WTC11 (cell line): ENCODE results near the gene GARNL3. TPM values are rescaled to one million over a fixed set of nuclear protein-coding genes. Genes with fewer than 3 reads are reported as not detected.

Experiments used
- ATAC-seq: fragments of 200-7000 bp; cut with Tn5 transposase; 2 replicates; pipeline ENCODE4 v1.10.0; 2021; ENCODE audit warnings: mild to moderate bottlenecking, moderate library complexity
- CTCF ChIA-PET: fragments of 300-600 bp; sonication (Branson Sonifier 250); formaldehyde crosslinking; loops from one replicate; lab custom pipeline; 2021; ENCODE audit warnings: antibody characterized with exemption; lab: Charles Lee
- POLR2A ChIA-PET: fragments of 350-600 bp; sonication (Branson Sonifier 250); formaldehyde crosslinking; loops from one replicate; lab custom pipeline; 2021; ENCODE audit warnings: antibody characterized with exemption; lab: Charles Lee
- DNase-seq: peaks from one replicate; pipeline ENCODE4 v3.0.0; 2021; ENCODE audit warnings: low spot score
- H3K27ac Mint-ChIP-seq: 2 replicates; pipeline ENCODE4 v1.8.0; 2021; ENCODE audit warnings: mixed read lengths
- H3K27me3 Mint-ChIP-seq: 2 replicates; pipeline ENCODE4 v1.8.0; 2021; ENCODE audit warnings: low read depth, mild to moderate bottlenecking, moderate library complexity, mixed read lengths
- H3K36me3 Mint-ChIP-seq: 2 replicates; pipeline ENCODE4 v1.8.0; 2021; ENCODE audit warnings: mixed read lengths
- H3K4me1 Mint-ChIP-seq: 2 replicates; pipeline ENCODE4 v1.8.0; 2022; ENCODE audit warnings: mixed read lengths
- H3K4me3 Mint-ChIP-seq: 2 replicates; pipeline ENCODE4 v1.8.0; 2021; ENCODE audit warnings: mild to moderate bottlenecking, moderate library complexity, mixed read lengths
- H3K9me3 Mint-ChIP-seq: 2 replicates; pipeline ENCODE4 v1.8.0; 2021; ENCODE audit warnings: mixed read lengths
- ATF1 ChIP-seq: sonication (generic); formaldehyde crosslinking; IDR thresholded peaks from 2 replicates; pipeline ENCODE4 v1.8.1; 2023; ENCODE audit warnings: mild to moderate bottlenecking, moderate library complexity, missing genetic modification reagents
- CREM ChIP-seq: sonication (generic); formaldehyde crosslinking; IDR thresholded peaks from 2 replicates; pipeline ENCODE4 v1.8.1; 2022; ENCODE audit warnings: mild to moderate bottlenecking, missing genetic modification reagents, moderate library complexity
- SMAD3 ChIP-seq: sonication (generic); formaldehyde crosslinking; IDR thresholded peaks from 2 replicates; pipeline ENCODE4 v1.8.0; 2022; ENCODE audit warnings: missing genetic modification reagents, mild to moderate bottlenecking, borderline replicate concordance
- ZNF219 ChIP-seq: sonication (generic); formaldehyde crosslinking; IDR thresholded peaks from 2 replicates; pipeline ENCODE4 v1.8.0; 2023; ENCODE audit warnings: missing genetic modification reagents, mild to moderate bottlenecking, borderline replicate concordance
- total RNA-seq: library from RNA; stranded (reverse); gene quantifications from 3 replicates; pipeline ENCODE4 v1.2.3, GENCODE V29; 2021
- TF ChIP-seq, protein P1 (sequence below): fragments of 200-600 bp; IDR thresholded peaks from 2 replicates; pipeline ENCODE4 v1.8.0; 2022; ENCODE audit warnings: antibody characterized with exemption
- TF ChIP-seq, protein P2 (sequence below): sonication (generic); formaldehyde crosslinking; IDR thresholded peaks from 2 replicates; pipeline ENCODE4 v1.8.1; 2022; ENCODE audit warnings: missing genetic modification reagents, borderline replicate concordance
- TF ChIP-seq, protein P3 (sequence below): fragments of 250-450 bp; sonication (Bioruptor Pico); IDR thresholded peaks from 2 replicates; pipeline ENCODE4 v1.8.0; 2021; ENCODE audit warnings: mild to moderate bottlenecking
- TF ChIP-seq, protein P4 (sequence below): sonication (generic); formaldehyde crosslinking; IDR thresholded peaks from 2 replicates; pipeline ENCODE4 v1.8.1; 2023; ENCODE audit warnings: mild to moderate bottlenecking, missing genetic modification reagents, borderline replicate concordance
- TF ChIP-seq, protein P5 (sequence below): fragments of 250-450 bp; sonication (Bioruptor Pico); IDR thresholded peaks from 2 replicates; pipeline ENCODE4 v1.9.0; 2021; ENCODE audit warnings: mild to moderate bottlenecking

Gene GARNL3
- total RNA-seq, 1 experiment from 2014 or later: 17.8 TPM

DNA sequence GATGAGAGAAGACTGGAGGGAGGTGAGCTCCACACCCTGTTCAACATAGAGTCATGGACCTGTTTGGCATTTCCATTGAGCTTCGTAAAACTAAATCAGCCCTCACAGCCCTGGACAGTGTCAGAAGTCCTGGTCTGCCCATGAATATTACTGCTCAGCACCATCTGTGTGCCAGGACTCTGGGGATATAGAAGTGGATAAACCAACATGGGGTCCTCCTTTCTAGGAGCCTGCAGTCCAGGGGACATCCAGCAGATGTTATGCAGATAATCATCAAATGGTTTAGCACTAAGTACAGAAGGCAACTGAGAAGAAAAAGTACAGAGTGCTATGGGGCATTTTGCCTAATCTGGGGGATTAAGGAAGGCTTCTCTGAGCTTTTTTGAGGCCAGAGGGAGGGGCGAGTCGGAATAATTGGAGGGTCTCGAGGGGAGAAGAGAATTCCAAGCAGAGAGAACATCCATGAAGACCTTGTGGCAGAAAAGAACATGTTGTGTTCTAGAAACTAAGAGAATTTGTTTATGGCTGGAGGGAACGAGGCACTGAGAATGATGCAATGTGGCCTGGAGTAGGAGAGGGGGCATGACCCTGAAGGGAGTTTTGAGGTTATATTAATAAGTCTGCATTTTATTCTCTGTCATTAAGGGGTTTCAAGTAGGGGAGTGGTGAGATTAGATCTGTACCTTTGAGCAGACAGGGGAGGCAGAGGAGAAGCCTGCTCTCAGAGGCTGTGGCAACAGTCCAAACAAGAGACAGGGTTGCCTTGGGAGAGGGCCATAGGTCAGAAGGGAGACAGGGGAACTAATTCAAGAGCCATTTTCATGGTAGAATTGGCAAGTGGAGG, 68.9 kb downstream of the GARNL3 start (continued):
- TF ChIP-seq ATF1 (CRISPR knock-in tag): no peak
- TF ChIP-seq CREM: no peak
- TF ChIP-seq, protein P1, sequence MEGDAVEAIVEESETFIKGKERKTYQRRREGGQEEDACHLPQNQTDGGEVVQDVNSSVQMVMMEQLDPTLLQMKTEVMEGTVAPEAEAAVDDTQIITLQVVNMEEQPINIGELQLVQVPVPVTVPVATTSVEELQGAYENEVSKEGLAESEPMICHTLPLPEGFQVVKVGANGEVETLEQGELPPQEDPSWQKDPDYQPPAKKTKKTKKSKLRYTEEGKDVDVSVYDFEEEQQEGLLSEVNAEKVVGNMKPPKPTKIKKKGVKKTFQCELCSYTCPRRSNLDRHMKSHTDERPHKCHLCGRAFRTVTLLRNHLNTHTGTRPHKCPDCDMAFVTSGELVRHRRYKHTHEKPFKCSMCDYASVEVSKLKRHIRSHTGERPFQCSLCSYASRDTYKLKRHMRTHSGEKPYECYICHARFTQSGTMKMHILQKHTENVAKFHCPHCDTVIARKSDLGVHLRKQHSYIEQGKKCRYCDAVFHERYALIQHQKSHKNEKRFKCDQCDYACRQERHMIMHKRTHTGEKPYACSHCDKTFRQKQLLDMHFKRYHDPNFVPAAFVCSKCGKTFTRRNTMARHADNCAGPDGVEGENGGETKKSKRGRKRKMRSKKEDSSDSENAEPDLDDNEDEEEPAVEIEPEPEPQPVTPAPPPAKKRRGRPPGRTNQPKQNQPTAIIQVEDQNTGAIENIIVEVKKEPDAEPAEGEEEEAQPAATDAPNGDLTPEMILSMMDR: no peak
- TF ChIP-seq, protein P2, sequence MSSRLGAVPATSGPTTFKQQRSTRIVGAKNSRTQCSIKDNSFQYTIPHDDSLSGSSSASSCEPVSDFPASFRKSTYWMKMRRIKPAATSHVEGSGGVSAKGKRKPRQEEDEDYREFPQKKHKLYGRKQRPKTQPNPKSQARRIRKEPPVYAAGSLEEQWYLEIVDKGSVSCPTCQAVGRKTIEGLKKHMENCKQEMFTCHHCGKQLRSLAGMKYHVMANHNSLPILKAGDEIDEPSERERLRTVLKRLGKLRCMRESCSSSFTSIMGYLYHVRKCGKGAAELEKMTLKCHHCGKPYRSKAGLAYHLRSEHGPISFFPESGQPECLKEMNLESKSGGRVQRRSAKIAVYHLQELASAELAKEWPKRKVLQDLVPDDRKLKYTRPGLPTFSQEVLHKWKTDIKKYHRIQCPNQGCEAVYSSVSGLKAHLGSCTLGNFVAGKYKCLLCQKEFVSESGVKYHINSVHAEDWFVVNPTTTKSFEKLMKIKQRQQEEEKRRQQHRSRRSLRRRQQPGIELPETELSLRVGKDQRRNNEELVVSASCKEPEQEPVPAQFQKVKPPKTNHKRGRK: no peak
- TF ChIP-seq, protein P3, sequence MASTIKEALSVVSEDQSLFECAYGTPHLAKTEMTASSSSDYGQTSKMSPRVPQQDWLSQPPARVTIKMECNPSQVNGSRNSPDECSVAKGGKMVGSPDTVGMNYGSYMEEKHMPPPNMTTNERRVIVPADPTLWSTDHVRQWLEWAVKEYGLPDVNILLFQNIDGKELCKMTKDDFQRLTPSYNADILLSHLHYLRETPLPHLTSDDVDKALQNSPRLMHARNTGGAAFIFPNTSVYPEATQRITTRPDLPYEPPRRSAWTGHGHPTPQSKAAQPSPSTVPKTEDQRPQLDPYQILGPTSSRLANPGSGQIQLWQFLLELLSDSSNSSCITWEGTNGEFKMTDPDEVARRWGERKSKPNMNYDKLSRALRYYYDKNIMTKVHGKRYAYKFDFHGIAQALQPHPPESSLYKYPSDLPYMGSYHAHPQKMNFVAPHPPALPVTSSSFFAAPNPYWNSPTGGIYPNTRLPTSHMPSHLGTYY (CRISPR knock-in tag): no peak
- no peak for TF ChIP-seq SMAD3 (CRISPR knock-in tag)

DNA sequence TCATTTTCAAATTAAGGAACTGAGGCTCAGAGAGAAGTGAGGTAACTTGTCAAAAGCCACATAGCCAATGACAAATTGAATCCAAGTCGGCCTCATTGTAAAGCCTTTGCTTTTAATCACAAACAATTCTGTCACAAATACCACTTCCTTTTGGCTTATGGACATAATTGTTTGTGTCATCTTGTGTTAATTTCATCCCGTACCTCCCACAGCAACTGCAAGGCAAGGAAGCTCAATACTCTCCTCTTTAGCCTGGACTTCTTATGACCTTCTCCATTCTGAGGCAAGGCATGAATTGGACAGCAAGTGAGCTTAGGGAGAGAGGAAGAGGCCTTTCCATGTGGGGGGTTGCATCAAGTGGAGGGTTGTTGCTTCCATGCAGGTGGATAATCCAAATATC, 70.2 kb downstream of the GARNL3 start:
- no peaks in the 10 kb centered on the region for H3K9me3 Mint-ChIP-seq
- DNase-seq (no peak), ATAC-seq (no peak)
- no peak overlapping the region for H3K27ac Mint-ChIP-seq
- H3K4me3 Mint-ChIP-seq: no peak overlapping the region
- no peaks in the 10 kb centered on the region for H3K4me1 Mint-ChIP-seq
- ChIA-PET POLR2A (no interaction called here), CTCF (no interaction called here)
- peaks cover 6% of the 10 kb centered on the region for H3K36me3 Mint-ChIP-seq
- H3K27me3 Mint-ChIP-seq: no peaks in the 10 kb centered on the region
- TF ChIP-seq, protein P4, sequence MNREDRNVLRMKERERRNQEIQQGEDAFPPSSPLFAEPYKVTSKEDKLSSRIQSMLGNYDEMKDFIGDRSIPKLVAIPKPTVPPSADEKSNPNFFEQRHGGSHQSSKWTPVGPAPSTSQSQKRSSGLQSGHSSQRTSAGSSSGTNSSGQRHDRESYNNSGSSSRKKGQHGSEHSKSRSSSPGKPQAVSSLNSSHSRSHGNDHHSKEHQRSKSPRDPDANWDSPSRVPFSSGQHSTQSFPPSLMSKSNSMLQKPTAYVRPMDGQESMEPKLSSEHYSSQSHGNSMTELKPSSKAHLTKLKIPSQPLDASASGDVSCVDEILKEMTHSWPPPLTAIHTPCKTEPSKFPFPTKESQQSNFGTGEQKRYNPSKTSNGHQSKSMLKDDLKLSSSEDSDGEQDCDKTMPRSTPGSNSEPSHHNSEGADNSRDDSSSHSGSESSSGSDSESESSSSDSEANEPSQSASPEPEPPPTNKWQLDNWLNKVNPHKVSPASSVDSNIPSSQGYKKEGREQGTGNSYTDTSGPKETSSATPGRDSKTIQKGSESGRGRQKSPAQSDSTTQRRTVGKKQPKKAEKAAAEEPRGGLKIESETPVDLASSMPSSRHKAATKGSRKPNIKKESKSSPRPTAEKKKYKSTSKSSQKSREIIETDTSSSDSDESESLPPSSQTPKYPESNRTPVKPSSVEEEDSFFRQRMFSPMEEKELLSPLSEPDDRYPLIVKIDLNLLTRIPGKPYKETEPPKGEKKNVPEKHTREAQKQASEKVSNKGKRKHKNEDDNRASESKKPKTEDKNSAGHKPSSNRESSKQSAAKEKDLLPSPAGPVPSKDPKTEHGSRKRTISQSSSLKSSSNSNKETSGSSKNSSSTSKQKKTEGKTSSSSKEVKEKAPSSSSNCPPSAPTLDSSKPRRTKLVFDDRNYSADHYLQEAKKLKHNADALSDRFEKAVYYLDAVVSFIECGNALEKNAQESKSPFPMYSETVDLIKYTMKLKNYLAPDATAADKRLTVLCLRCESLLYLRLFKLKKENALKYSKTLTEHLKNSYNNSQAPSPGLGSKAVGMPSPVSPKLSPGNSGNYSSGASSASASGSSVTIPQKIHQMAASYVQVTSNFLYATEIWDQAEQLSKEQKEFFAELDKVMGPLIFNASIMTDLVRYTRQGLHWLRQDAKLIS (CRISPR knock-in tag): no peak
- TF ChIP-seq, protein P5, sequence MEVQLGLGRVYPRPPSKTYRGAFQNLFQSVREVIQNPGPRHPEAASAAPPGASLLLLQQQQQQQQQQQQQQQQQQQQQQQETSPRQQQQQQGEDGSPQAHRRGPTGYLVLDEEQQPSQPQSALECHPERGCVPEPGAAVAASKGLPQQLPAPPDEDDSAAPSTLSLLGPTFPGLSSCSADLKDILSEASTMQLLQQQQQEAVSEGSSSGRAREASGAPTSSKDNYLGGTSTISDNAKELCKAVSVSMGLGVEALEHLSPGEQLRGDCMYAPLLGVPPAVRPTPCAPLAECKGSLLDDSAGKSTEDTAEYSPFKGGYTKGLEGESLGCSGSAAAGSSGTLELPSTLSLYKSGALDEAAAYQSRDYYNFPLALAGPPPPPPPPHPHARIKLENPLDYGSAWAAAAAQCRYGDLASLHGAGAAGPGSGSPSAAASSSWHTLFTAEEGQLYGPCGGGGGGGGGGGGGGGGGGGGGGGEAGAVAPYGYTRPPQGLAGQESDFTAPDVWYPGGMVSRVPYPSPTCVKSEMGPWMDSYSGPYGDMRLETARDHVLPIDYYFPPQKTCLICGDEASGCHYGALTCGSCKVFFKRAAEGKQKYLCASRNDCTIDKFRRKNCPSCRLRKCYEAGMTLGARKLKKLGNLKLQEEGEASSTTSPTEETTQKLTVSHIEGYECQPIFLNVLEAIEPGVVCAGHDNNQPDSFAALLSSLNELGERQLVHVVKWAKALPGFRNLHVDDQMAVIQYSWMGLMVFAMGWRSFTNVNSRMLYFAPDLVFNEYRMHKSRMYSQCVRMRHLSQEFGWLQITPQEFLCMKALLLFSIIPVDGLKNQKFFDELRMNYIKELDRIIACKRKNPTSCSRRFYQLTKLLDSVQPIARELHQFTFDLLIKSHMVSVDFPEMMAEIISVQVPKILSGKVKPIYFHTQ (CRISPR knock-in tag): no peak
- TF ChIP-seq CREM (no peak), ZNF219 (no peak)
- TF ChIP-seq, protein P1: no peak
